Hematopoietic multipotent progenitor cell treated with erythropoietin and hydrocortisone succinate and interleukin-3 and kit ligand, for 8 days (in vitro differentiated cells): ENCODE data around the gene MID1IP1.

ENCODE experiments used
- DNase-seq: peaks from one replicate; pipeline ENCODE4 v3.0.0-alpha.2; 2015

MID1IP1 gene

DNA sequence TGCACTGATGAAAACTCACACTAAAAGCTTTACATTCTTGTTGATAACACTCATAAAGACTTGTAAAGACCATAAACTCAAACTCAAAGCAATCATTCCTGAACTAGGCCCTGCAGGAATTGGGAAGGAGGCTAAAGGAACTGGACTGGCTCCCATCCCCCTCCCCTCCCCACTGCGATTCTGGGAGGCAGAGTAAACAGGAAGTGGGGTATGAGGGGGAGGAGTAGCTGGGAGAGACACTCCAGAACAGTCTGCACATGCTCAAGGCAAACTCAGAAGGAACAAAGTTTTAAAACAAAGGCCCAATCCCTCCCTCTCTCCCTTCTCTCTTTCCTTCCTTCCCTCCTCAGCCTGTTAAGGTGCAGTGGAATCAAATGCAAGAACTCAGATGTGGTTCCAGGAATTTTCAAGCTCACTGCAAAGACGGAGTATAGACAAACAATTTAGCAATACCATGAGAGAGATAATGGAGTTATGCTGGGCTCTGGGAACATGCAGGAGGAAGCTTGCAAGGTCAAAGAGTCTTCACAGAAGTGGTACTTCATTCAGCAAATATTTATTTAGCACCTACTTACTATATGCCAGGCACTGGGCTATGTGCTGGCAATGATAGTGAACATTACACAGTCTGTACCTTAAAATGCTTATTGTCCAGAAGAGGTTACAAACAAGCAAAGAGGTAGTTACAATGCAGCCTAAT lies 15.9 kb downstream of the MID1IP1 start:
- no peak for DNase-seq

DNA sequence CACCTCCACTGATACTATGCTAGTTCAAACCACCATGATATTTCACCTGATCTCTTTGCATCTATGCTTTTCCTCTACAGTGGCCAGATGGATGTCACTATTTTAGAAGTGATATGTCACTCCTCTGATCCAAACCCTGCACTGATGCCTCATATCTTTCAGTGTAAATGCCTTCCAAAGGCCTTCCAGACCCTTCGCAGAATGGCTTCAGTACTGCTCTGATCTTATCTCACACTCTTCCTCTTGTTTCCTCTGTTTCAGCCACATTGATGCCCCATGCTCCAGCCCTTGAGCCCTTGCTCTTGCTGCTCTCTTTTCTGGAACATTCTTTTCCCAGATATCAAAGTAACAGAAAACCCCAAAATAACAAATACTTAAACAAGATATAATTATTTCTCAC lies 17.9 kb downstream of the MID1IP1 start:
- no peak for DNase-seq

GRCh38 chrX:38819709-38820108 lies 18.4 kb downstream of the MID1IP1 start:
- DNase-seq: no peak

DNA sequence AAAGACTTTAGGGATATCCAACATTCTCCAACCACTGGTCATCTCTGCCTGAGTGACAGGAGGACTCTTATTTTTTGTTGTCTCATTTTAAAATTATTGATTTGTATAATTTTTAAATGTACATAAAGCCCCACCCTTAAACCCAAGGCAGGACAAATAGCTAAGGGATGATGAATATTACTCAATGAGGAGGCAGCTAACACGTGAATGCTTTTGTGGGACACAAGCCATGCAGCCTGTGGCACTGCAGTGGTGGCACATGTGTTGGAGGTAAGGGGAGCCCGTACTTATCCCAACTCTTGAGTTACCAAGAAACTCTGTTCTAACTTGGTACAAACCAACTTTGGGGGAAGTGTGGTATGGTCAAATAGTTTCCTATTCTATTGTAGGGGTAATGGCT lies 19.5 kb downstream of the MID1IP1 start:
- DNase-seq: no peak

DNA sequence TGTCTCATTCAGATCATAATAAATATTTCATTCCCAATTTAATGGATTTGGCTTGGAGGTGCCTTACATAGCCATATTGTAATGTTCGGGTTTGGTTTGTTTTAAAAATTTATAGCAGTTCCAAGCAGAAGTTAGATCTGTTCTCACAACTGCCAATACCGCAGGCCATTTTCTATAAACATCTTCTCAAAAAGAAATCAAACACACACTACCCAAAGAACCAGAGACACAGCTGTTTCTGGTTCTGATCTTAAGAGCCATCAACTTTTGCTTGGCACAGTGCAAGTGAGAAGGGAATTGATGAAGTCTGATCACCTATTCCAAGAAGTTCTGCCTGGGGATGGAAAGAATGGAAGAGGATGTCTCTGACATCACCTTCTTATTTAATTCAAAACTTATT lies 22.9 kb downstream of the MID1IP1 start:
- DNase-seq: no peak

- DNase-seq: no peak
Measured at GRCh38 chrX:38831949-38832348, 30.7 kb downstream of the MID1IP1 start.

DNA sequence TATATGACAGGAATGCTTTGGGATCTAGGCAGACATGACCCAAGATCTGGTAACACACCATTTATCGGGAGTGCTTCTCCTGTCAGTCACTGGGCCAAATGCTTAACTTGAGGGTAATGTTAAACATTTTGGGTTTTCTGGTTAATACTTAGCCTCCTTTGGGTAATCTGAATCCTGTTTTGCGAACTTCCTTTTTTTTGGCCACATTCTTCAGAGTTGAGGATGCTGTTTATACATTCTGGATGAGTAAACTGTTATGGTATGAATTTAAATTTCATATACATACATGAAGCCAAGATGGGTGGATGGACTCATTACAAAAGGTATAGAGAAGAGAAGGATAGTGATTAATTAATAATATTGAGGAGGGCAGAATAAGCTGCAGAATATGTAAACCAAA lies 36.1 kb downstream of the MID1IP1 start:
- DNase-seq: no peak

DNA sequence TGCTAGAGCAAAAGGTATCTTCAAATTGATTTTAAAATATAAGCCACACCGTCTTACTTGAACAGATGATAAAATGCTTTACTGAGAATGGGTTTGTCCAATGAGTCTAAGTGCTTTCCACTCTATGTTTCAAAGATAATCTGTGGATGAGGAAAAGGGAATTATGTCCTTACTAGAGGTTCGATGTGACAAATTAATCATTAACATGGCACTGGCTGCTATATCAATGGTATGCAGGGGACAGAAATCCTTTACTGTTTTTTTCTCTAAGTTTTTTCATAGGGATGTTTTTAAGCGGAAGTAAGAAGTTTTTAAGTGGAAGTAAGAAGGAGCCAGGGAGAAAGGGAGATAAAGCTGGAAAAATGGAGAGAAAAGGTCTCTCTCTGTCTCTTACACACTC lies 38.0 kb downstream of the MID1IP1 start:
- no peak for DNase-seq

- DNase-seq: no peak
Measured at GRCh38 chrX:38839944-38840343, 38.7 kb downstream of the MID1IP1 start.

- DNase-seq: peak; percentile 79
Measured at GRCh38 chrX:38841750-38842149, 40.5 kb downstream of the MID1IP1 start.

DNA sequence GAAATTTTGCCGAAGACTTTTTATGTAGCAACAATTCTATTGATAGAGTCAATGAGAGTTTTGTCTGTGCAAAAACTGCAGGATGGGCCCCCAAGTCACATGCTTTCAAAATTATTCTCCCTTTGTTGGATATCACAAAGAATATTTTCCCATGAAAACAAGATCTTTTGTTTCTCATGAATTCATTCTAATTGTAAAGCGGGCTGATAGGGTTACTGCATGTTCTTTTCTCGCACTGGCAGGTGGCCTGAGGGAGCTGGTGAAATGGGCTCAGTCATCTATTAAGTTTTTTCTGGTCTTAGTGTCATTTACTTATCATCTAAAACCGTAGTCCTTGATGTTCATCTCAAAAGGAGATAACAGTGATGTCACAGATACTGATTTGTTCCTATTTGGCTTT lies 44.2 kb downstream of the MID1IP1 start:
- DNase-seq: no peak

DNA sequence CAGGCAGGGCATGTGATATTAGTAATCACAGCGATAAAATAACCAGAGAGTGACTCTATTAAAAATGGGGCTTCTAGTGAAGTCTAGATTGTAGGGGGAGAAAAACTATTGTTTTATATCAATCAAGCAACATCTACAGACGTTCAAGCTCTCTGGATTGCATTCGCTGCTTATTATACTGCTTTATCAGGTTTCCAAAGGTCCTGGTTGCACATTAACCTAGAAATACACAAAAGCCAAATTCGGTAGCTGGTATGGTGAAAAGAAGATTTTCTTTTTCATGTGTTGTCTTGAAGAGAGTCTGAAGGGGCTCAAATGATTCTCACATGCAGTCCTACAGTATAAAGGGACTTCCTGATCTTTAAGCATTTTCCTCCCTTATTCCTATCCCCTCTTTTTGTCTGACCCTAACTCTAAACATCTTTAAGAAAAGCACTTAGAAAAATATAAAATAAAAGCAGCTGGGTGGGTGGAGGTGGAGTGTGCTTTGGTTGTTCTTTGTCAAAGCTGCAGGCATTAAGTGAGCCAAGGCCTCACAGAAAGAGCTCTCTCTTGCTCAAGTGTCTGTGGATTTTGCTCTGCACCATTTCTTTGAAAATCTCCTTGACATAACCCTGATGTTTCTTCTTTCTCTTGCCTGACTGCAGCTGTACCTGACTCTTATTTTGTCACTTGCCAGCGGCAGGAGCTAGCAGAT lies 46.1 kb downstream of the MID1IP1 start:
- DNase-seq: no peak

DNA sequence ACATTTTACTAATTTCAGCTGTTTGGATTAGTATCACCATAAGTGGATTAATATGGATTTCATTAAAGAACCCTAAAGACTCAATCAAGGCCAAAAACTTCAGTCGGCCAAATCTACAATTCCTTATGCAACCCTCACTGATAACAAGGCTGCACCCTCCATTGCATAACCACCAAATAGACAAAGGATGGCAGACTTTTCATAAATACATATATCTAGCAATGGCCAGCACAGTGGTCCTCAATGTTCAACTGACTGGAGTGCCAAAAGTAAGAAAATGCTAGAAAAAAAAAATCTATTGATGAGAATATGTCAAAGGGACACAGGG lies 46.6 kb downstream of the MID1IP1 start:
- no peak for DNase-seq

DNA sequence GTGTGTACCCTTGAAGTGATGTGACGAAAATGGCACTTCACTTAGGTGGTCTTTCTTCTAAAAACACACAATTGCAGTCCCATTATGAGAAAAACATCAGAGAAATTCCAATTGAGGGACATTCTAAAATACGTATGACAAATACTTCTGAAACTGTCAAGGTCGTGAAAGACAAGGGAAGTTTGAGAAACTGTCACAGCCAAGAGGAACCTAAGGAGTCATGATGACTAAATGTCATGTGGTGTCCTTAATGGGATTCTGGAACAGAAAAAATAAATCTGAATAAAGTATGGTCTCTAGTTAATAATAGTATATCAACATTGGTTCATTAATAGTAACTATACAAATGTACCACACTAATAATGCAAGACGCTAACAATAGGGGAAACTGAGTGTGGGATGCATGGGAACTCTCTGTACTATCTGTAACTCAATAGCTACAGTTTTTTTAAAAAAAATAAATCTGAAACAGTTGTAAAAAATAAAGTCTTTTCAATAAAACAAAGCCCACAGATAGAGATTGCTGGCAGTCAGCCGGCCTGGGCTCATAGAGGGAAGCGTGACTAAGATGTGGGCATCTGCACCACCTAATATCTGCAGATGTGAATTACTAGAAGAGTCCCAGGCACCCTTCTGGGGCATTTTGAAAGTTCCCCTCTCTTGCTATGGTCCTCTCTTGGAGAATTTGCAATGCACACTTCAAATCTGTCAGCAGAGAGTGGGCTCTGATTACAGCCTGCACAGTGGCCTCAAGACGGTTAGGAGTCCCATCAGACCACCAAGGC lies 47.6 kb downstream of the MID1IP1 start:
- no peak for DNase-seq

- DNase-seq: no peak
Measured at GRCh38 chrX:38850807-38851544, 49.7 kb downstream of the MID1IP1 start.

DNA sequence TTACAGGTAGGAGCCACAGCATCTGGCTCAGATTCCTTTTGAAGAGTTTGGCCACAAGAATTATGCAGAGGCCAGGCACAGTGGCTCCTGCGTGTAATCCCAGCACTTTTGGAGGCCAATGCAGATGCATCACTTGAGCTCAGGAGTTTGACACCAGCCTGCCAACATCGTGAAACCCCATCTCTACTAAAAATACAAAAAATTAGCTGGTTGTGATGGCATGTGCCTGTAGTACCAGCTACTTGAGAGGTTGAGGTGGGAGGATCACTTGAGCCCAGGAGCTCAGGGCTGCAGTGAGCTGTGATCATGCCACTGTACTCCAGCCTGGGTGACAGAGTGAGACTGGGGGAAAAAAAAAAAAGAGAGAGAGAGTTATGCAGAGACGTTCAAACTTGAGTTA lies 53.0 kb downstream of the MID1IP1 start:
- DNase-seq: no peak
